Activated naive CD4-positive, alpha-beta T cell treated with anti-CD3 and anti-CD28 coated beads, Interleukin-2, amount 10 ng/mL, durations not matched to agents 7 days and 5 days (primary cell): ENCODE data around the gene TRAPPC12.
"Not testable (repeated sequence)": the region's sequence is repeated elsewhere in the genome, so short reads cannot be mapped to it uniquely, and the experiment has no call there.

ENCODE experiments used
- CTCF ChIA-PET: fragments of 350-600 bp; sonication (Branson Sonifier 250); formaldehyde crosslinking; loops from one replicate; lab custom pipeline; 2021; ENCODE audit warnings: antibody characterized with exemption; lab: Charles Lee
- DNase-seq: peaks from one replicate; pipeline ENCODE4 v3.0.0-alpha.2; 2020
- H3K27ac Mint-ChIP-seq: one replicate; pipeline ENCODE4 v1.8.0; 2021; ENCODE audit warnings: mild to moderate bottlenecking, moderate library complexity, mixed read lengths
- H3K27me3 Mint-ChIP-seq: one replicate; pipeline ENCODE4 v1.8.0; 2021; ENCODE audit warnings: mild to moderate bottlenecking, mixed read lengths
- H3K36me3 Mint-ChIP-seq: one replicate; pipeline ENCODE4 v1.8.0; 2021; ENCODE audit warnings: mixed read lengths
- H3K4me1 Mint-ChIP-seq: one replicate; pipeline ENCODE4 v1.8.0; 2021; ENCODE audit warnings: mixed read lengths
- H3K4me3 Mint-ChIP-seq: one replicate; pipeline ENCODE4 v1.8.0; 2021; ENCODE audit warnings: mild to moderate bottlenecking, moderate library complexity, mixed read lengths
- H3K9me3 Mint-ChIP-seq: one replicate; pipeline ENCODE4 v1.8.0; 2021; ENCODE audit warnings: mixed read lengths

The TRAPPC12 gene

DNA sequence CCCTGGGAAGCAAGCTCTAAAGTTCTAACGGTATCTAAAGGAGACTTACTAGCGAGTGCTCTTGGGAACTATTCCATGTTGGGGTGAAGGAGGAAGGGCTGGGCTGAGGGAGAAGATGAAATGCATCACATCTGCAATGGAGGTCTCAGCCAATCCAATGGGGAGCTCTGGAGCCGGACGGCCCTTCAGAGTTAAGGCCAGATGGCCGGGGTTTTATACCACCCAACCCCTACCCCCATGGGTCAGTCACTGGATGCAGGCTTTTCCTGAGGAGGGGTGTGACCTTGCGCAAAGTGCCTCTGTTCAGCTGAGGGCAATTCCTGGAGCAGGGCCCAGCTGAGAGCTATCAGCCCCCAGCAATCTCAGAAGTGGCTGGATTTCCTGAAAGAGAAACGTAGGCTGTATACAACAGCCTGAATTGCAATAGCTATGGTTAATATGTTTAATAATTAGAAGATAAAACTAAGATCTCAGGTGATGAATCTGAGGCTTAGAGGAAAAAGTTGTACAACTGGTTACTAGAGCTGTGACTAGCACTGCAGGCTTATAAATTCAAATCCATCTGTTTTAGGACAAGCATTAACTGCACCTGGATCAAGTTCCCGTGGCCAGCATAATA, 23.4 kb upstream of the TRAPPC12 start:
- peaks cover 13% of the 10 kb centered on the region for H3K4me1 Mint-ChIP-seq
- no peak for DNase-seq
- H3K9me3 Mint-ChIP-seq: peaks cover 10% of the 10 kb centered on the region
- H3K27ac Mint-ChIP-seq: peak overlapping the region; percentile 37
- CTCF ChIA-PET: no interaction called here
- H3K4me3 Mint-ChIP-seq: no peak overlapping the region
- peaks cover 32% of the 10 kb centered on the region for H3K36me3 Mint-ChIP-seq
- H3K27me3 Mint-ChIP-seq: no peaks in the 10 kb centered on the region

DNA sequence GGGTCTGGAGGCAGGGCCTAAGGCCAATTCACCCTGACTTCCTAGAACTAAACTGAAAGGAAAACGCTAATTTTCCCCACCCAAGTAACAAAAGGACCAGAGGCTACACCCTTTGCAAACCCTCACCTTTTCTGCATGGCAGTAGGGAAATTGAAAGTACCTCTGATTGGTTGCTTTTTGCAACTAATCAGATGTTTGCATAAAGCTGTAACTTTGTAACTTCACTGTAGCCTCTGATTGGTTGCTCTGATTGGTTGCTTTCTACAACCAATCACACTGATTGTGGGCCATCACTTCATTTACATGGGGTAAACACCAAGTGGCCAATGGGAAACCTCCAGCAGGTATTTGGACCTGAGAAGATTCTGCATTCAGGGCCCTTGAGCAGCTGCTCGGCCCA, 22.7 kb upstream of the TRAPPC12 start:
- no peak overlapping the region for H3K4me3 Mint-ChIP-seq
- H3K36me3 Mint-ChIP-seq: peaks cover 24% of the 10 kb centered on the region
- CTCF ChIA-PET: interaction anchor here (0.7 kb wide), 1 partner anchor 371 kb away, joined by 3 read pairs; no protein-coding TSS in a partner anchor
- no peak for DNase-seq
- peaks cover 6% of the 10 kb centered on the region for H3K9me3 Mint-ChIP-seq
- peak overlapping the region; percentile 42 for H3K27ac Mint-ChIP-seq
- H3K4me1 Mint-ChIP-seq: peaks cover 18% of the 10 kb centered on the region
- no peaks in the 10 kb centered on the region for H3K27me3 Mint-ChIP-seq

DNA sequence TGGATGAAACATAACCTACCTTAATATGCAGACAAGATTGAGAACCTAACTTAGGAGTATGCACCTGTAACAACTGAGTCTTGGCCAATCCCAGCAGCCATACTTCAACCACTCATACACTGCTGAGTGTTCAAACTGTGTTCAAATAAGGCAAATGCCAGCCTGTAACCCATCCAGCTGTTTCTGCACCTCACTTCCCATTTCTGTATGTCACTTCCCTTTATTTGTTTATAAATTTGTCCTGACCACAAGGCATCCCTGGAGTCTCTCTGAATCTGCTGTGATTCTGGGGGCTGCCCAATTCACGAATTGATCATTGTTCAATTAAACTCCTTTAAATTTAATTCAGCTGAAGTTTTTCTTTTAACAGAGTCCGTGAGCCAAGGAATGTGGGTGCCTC, 22.0 kb upstream of the TRAPPC12 start:
- H3K27ac Mint-ChIP-seq, H3K27me3 Mint-ChIP-seq, H3K9me3 Mint-ChIP-seq, DNase-seq, H3K4me3 Mint-ChIP-seq: not testable (repeated sequence)
- CTCF ChIA-PET: interaction anchor here (0.7 kb wide), 1 partner anchor 371 kb away, joined by 3 read pairs; no protein-coding TSS in a partner anchor
- peaks cover 21% of the 10 kb centered on the region for H3K36me3 Mint-ChIP-seq
- H3K4me1 Mint-ChIP-seq: peaks cover 22% of the 10 kb centered on the region

DNA sequence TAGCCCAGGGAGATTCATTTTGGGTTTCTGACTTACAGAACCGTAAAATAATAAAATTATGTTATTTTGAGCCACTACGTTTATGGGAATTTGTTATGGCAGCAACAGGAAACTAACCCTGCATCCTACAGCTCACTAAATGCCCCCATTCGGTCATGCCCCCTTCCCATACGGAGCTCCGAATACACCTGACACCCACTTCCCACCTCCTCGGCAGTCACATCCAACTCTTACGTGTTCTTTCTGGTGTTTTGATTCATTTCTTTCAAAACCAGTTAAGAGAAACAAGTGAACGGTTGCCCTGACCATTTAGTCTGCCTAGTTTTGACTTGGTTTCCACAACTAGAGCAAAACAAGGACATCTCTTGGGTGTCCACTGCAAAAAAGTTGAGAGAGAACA, 21.6 kb upstream of the TRAPPC12 start:
- no peak overlapping the region for H3K4me3 Mint-ChIP-seq
- DNase-seq: no peak
- H3K36me3 Mint-ChIP-seq: peaks cover 17% of the 10 kb centered on the region
- H3K27ac Mint-ChIP-seq: no peak overlapping the region
- CTCF ChIA-PET: no interaction called here
- peaks cover 2% of the 10 kb centered on the region for H3K9me3 Mint-ChIP-seq
- peaks cover 26% of the 10 kb centered on the region for H3K4me1 Mint-ChIP-seq
- H3K27me3 Mint-ChIP-seq: no peaks in the 10 kb centered on the region

DNA sequence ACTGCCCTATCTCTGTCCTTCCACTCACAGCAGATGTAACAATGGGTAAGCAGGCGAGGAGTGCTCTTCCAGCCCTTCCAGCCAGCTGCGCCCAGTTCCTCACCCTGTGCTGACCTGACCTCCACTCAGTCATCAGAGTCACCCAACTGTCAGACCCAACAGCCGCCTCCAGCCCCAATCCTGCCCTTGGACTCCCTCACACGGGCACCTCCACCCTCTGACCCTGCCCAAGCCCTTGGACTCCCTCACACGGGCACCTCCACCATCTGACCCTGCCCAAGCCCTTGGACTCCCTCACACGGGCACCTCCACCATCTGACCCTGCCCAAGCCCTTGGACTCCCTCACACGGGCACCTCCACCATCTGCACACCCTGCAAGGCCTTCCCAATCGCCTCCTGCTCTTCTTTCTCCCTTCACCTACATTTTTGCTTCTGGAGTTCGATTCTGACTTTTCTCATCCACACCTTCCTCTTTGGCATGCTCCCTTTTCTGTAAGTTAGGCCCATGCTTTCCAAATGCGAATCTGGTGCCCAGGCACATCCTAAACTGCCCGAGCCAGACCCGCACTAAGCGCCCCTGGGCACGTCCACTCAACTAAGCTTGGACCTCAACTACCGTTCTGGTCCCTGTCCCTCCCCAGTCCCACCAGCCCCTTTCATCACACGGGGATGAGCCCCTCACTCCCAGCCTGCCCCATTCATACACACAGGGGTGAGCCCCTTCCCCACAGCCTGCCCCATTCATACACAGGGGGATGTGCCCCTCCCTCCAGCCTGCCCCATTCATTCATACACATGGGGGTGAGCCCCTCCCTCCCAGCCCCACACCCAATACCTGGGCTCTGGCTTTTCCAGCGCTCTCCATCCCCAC, 17.7 kb upstream of the TRAPPC12 start:
- peaks cover 31% of the 10 kb centered on the region for H3K4me1 Mint-ChIP-seq
- no peaks in the 10 kb centered on the region for H3K27me3 Mint-ChIP-seq
- H3K27ac Mint-ChIP-seq: no peak overlapping the region
- CTCF ChIA-PET: no interaction called here
- DNase-seq: no peak
- H3K9me3 Mint-ChIP-seq: no peaks in the 10 kb centered on the region
- H3K4me3 Mint-ChIP-seq: no peak overlapping the region
- H3K36me3 Mint-ChIP-seq: peaks cover 4% of the 10 kb centered on the region

DNA sequence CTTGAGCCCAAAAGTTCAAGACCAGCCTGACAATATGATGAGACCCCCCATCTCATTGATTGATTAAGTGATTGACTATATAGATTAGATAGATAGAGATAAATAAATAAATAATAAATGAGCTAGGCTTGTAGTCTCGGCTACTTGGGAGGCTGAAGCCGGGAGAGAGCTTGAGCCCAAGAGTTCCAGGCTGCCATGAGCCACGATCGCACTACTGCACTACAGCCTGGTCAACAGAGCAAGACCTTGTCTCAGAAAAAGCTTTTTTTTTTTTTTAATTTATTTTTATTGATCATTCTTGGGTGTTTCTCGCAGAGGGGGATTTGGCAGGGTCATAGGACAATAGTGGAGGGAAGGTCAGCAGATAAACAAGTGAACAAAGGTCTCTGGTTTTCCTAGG, 14.3 kb upstream of the TRAPPC12 start:
- Mint-ChIP-seq H3K36me3 (peaks cover 15% of the 10 kb centered on the region), H3K4me1 (peaks cover 24% of the 10 kb centered on the region), H3K27ac (no peak overlapping the region), H3K27me3 (no peaks in the 10 kb centered on the region), H3K4me3 (no peak overlapping the region), H3K9me3 (no peaks in the 10 kb centered on the region)
- CTCF ChIA-PET: interaction anchor here (1.0 kb wide), 1 partner anchor 124 kb away, joined by 3 read pairs; no protein-coding TSS in a partner anchor
- DNase-seq: no peak

DNA sequence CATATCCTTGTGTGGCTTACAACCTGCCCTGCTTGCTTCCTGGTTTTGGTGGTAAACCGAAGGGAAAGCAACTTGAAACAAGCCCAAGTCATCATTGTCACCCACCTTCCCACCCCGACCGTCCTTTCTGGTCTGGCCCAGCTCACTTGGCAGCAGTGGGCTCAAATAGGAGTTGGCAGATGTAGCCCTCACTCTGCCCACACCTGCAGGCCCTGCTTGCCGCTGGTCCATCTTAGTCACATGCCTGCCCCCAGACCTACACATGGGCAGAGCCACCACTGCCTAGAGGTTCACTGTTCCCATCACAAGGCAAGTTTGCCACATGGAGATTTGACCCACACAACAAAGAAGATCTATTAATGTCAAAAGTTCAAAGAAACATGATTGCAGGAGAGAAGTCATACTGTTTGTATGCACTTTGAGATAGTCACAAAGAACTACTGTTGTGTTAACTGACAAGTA, 11.2 kb upstream of the TRAPPC12 start:
- H3K27ac Mint-ChIP-seq: no peak overlapping the region
- CTCF ChIA-PET: no interaction called here
- no peaks in the 10 kb centered on the region for H3K27me3 Mint-ChIP-seq
- H3K9me3 Mint-ChIP-seq: no peaks in the 10 kb centered on the region
- no peak overlapping the region for H3K4me3 Mint-ChIP-seq
- H3K4me1 Mint-ChIP-seq: peaks cover 8% of the 10 kb centered on the region
- H3K36me3 Mint-ChIP-seq: peaks cover 16% of the 10 kb centered on the region
- no peak for DNase-seq

DNA sequence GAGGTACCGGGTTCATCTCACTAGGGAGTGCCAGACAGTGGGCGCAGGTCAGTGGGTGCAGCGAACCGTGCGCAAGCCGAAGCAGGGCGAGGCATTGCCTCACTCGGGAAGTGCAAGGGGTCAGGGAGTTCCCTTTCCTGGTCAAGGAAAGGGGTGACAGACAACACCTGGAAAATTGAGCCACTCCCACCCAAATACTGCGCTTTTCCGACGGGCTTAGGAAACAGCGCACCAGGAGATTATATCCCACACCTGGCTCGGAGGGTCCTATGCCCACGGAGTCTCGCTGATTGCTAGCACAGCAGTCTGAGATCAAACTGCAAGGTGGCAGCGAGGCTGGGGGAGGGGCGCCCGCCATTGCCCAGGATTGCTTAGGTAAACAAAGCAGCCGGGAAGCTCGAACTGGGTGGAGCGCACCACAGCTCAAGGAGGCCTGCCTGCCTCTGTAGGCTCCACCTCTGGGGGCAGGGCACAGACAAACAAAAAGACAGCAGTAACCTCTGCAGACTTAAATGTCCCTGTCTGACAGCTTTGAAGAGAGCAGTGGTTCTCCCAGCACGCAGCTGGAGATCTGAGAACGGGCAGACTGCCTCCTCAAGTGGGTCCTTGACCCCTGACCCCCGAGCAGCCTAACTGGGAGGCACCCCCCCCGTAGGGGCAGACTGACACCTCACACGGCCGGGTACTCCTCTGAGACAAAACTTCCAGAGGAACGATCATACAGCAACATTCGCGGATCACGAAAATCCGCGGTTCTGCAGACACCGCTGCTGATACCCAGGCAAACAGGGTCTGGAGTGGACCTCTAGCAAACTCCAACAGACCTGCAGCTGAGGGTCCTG, 9.9 kb upstream of the TRAPPC12 start:
- H3K27me3 Mint-ChIP-seq, H3K4me1 Mint-ChIP-seq, DNase-seq, CTCF ChIA-PET, H3K9me3 Mint-ChIP-seq, H3K27ac Mint-ChIP-seq, H3K4me3 Mint-ChIP-seq: not testable (repeated sequence)
- H3K36me3 Mint-ChIP-seq: peaks cover 15% of the 10 kb centered on the region

DNA sequence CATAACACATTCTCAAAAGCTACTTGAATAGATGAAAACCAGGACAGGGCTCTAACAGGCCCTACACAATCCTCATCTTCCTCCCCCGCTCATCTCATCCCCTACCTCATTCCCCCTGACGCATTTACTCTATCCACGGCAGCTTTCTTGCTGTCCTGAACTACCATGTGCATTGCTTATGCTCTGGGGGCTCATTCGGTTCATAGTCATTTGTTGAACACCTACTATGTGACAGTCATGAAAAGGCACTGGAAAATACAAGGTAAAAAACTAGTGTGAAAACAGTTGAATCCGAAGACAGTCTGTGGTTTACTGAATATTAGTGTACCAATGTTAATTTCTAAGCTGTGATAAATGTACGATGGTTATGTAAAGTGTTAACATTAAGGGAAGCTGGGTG, 2.7 kb upstream of the TRAPPC12 start:
- peaks cover 17% of the 10 kb centered on the region for H3K36me3 Mint-ChIP-seq
- peak overlapping the region; percentile 98 for H3K27ac Mint-ChIP-seq
- no peak for DNase-seq
- H3K9me3 Mint-ChIP-seq: peaks cover 2% of the 10 kb centered on the region
- H3K4me3 Mint-ChIP-seq: peak overlapping the region; percentile 94
- H3K4me1 Mint-ChIP-seq: peaks cover 54% of the 10 kb centered on the region
- CTCF ChIA-PET: no interaction called here
- no peaks in the 10 kb centered on the region for H3K27me3 Mint-ChIP-seq

DNA sequence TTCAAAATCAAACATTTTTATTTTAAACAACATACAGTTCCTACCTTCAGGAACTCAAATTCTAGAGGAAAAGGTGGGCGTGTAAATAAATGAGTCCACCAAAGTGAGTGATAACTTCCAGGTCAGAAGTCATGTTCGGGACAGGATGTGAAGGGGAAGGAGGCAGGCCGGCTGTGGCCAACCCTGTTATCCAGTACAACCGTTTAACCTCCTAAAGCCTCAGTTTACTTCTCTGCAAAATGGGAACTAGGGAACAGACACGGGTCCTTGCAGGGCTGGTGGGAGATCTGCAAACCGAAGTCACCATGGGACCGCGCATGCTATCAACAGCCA, 2.2 kb upstream of the TRAPPC12 start:
- Mint-ChIP-seq H3K27ac (peak overlapping the region; percentile 98), H3K36me3 (peaks cover 18% of the 10 kb centered on the region), H3K4me1 (peaks cover 55% of the 10 kb centered on the region), H3K9me3 (peaks cover 2% of the 10 kb centered on the region), H3K27me3 (no peaks in the 10 kb centered on the region), H3K4me3 (peak overlapping the region; percentile 94)
- peak; percentile 61 for DNase-seq
- CTCF ChIA-PET: no interaction called here

DNA sequence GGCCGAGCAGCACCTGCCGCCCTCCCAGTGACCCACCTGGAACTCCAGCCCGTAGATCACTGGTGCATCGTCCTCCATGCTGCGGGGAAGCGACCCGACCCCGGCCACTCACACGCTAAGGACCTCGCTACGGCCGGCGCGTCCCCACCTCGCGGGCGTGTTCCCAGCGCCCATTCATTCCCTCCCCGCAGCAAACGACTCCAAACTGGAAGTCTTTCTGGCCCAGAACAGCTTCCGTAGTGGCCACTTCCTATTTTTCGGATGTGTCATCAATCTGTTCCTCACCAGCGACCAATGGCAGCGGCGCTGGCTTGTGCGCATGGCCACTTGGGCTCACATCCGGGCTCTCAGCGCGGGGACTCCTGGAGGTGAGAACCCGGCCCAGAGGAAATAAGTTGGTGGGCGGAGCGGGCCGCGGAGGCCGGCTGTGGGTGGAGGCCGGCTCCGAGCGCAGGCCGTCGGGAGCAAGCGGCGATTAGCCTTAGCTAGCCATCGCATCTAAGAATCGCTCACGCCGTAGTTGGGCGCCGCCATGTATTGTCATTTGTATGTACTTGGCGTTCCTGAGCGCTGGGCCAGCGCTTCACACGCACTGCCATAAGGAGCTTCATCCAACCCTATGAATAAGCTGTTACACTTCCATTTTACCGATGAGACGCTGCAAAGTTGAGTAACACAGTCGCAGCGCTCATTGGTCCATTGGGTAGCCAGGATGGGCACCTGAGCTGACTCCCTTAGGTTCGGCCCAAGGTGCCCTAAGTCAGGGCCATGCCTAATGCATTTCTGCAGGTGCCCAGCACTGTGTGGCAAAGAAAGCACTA, 1.7 kb upstream of the TRAPPC12 start, which contains the start of gene EIPR1:
TSS of gene EIPR1 (minus strand) at position 207 of the 821 bp plus-strand sequence. CDS start at position 78, 129 bp downstream.
- Mint-ChIP-seq H3K4me3 (peak within 1 kb of the TSS; percentile 94), H3K9me3 (peaks cover 2% of the 10 kb centered on the region), H3K27ac (peak within 1 kb of the TSS; percentile 98), H3K4me1 (peaks cover 55% of the 10 kb centered on the region), H3K36me3 (peaks cover 20% of the 10 kb centered on the region), H3K27me3 (no peaks in the 10 kb centered on the region)
- peak; percentile 98 for DNase-seq
- CTCF ChIA-PET: no interaction called here

DNA sequence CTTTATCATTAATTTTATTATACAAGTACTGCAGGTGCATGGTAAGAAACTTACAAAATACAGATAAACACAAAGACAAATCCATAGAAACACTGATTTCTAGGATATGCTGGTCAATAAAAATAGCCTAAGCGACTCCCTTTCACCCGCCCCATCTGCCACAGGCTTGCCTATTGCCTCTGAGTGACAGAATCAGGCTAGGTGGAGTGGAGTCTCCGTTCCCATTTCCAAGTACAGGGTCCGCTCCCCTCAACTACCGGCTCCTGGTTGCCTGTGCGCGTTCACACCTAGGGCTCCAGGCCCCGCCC, 201 bp upstream of the TRAPPC12 start:
- Mint-ChIP-seq H3K4me1 (peaks cover 58% of the 10 kb centered on the region), H3K27me3 (no peaks in the 10 kb centered on the region), H3K4me3 (peak overlapping the region; percentile 94), H3K27ac (peak overlapping the region; percentile 98), H3K9me3 (peaks cover 2% of the 10 kb centered on the region), H3K36me3 (peaks cover 26% of the 10 kb centered on the region)
- CTCF ChIA-PET: interaction anchor here (1.3 to 1.7 kb wide), 2 partner anchors 10 to 82 kb away, joined by 3 to 5 read pairs; no protein-coding TSS in a partner anchor
- no peak for DNase-seq

DNA sequence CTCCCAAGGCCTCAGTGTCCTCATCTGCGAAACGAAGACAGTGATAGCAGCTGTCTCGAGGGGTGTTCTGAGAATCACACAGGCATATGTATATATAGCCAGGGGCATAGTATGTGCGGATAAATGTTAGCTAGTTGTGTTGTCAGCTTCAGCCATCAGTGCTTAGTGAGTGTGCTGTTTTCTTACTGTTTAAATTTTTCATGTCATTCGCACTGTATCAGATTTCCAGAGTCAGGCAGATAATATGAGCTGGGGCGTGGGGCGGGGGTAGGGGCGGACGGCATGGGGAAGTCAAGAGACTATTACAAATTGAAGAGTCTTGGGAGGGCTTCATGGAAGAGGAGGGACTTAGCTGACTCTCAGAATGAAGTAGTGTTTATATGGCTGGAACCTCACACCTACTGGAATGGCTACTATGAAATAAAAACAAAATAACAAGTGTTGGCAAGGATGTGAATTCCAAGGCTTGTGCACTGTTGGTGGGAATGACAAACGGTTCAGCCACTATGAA, 7.0 kb downstream of the TRAPPC12 start:
- no peaks in the 10 kb centered on the region for H3K27me3 Mint-ChIP-seq
- no peak overlapping the region for H3K4me3 Mint-ChIP-seq
- H3K36me3 Mint-ChIP-seq: peaks cover 42% of the 10 kb centered on the region
- CTCF ChIA-PET: no interaction called here
- peaks cover 11% of the 10 kb centered on the region for H3K4me1 Mint-ChIP-seq
- no peak for DNase-seq
- H3K27ac Mint-ChIP-seq: no peak overlapping the region
- H3K9me3 Mint-ChIP-seq: no peaks in the 10 kb centered on the region
